Loucy (cell line): Measurements from ENCODE around the gene CIP2A.

Source experiments
- CTCF ChIP-seq: fragments of 200-600 bp; sonication (generic); conservative IDR thresholded peaks from 2 replicates; pipeline ENCODE4 v1.5.1; 2014; ENCODE audit warnings: mild to moderate bottlenecking, antibody characterized with exemption, low read length
- EZH2phosphoT487 ChIP-seq: fragments of 200-600 bp; IDR thresholded peaks from 2 replicates; pipeline ENCODE4 v1.6.1; 2018; ENCODE audit warnings: antibody characterized with exemption, mild to moderate bottlenecking, moderate library complexity, borderline replicate concordance

- no peak for TF ChIP-seq CTCF
- TF ChIP-seq EZH2phosphoT487, result no peak
Measured at GRCh38 chr3:108605491-108605890, 16.3 kb upstream of the CIP2A start.
